GM10248 (cell line): Measurements from ENCODE around the gene KREMEN1.

Source experiments
- CTCF ChIA-PET: fragments of 300-600 bp; sonication (Branson Sonifier 250); formaldehyde crosslinking; extraction: SDS; loops from one replicate; lab custom pipeline; 2021; ENCODE audit warnings: antibody characterized with exemption; lab: Yijun Ruan, JAX
- POLR2A ChIA-PET: fragments of 350-650 bp; sonication (Branson Sonifier 250); formaldehyde crosslinking; extraction: SDS; loops from one replicate; lab custom pipeline; 2020; ENCODE audit warnings: antibody characterized with exemption; lab: Yijun Ruan, JAX
- DNase-seq: peaks from one replicate; pipeline ENCODE4 v3.0.0; 2012; ENCODE audit errors: extremely low spot score
- TF ChIP-seq, protein P1 (sequence below): IDR thresholded peaks from 2 replicates; pipeline ENCODE4 v1.5.1; 2012; ENCODE audit warnings: mild to moderate bottlenecking, low read depth; ENCODE audit errors: extremely low read depth, missing control alignments, control extremely low read depth

Gene KREMEN1

DNA sequence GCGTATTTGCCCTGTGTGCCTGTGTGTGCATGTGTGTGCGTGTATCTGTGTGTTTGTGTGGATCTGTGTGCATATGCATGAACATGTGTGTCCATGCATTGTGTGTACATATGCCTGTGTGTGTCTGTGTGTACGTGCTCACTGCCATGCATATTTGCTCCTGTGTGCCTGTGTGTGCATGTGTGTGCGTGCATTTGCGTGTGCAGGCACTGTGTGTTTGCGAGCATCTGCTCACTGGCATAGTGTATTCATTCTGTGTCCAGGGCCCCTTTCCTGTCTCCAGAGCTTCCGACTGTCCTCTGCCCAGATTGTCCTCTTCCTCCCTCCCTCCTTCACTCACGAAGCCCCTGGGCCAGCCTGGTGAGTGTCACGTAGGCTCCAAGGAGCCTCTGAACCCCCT, 138.6 kb downstream of the KREMEN1 start:
- no peak for DNase-seq
- POLR2A ChIA-PET, result no interaction called here
- TF ChIP-seq, protein P1, sequence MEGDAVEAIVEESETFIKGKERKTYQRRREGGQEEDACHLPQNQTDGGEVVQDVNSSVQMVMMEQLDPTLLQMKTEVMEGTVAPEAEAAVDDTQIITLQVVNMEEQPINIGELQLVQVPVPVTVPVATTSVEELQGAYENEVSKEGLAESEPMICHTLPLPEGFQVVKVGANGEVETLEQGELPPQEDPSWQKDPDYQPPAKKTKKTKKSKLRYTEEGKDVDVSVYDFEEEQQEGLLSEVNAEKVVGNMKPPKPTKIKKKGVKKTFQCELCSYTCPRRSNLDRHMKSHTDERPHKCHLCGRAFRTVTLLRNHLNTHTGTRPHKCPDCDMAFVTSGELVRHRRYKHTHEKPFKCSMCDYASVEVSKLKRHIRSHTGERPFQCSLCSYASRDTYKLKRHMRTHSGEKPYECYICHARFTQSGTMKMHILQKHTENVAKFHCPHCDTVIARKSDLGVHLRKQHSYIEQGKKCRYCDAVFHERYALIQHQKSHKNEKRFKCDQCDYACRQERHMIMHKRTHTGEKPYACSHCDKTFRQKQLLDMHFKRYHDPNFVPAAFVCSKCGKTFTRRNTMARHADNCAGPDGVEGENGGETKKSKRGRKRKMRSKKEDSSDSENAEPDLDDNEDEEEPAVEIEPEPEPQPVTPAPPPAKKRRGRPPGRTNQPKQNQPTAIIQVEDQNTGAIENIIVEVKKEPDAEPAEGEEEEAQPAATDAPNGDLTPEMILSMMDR, result no peak
- CTCF ChIA-PET, result interaction anchor here (1.0 to 1.4 kb wide), 2 partner anchors 9 to 34 kb away, joined by 3 read pairs; no protein-coding TSS in a partner anchor

DNA sequence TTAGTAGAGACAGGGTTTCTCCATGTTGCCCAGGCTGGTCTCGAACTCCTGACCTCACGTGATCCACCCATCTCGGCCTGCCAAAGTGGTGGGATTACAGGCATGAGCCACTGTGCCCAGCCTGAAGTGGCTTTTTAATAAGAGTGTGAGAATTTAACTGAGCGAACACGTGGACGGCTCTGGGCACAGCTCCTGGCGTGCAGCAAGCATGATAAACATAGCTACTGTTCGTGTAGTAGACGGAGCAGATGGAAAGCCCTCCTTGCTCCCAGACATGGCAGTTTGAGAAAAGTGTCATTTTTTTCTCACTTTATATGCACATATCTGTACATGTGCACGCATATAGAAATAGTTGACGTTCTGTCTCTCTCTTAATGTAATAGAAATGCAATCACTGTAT, 139.9 kb downstream of the KREMEN1 start:
- no peak for DNase-seq
- ChIA-PET POLR2A (no interaction called here), CTCF (interaction anchor here (1.5 to 3.6 kb wide), 3 partner anchors 10 to 45 kb away, joined by 3 to 9 read pairs (median 4); no protein-coding TSS in a partner anchor)
- TF ChIP-seq, protein P1, result no peak

DNA sequence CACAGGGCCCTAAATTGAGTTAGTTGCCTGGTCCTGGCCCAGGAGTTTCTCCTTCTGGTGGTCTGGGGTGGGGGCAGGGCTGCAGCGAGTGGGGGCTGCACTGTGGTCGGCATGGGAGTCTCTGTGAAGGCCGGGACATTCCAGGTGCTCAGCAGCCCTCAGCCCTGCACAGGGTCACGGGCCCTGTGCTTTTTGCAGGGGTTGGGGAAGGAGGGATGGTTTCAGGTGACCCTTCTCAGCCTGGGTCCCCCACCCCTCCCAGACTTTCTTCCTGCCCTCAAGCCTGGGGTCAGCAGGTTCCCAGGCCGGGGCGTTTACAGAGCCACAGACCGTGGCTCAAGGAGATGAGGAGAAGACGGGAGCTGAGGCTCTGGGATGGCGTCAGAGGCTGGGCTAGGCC, 140.7 kb downstream of the KREMEN1 start:
- TF ChIP-seq, protein P1, result no peak
- CTCF ChIA-PET, result interaction anchor here (1.5 to 3.6 kb wide), 3 partner anchors 10 to 46 kb away, joined by 3 to 9 read pairs (median 4); no protein-coding TSS in a partner anchor
- POLR2A ChIA-PET, result no interaction called here
- no peak for DNase-seq

DNA sequence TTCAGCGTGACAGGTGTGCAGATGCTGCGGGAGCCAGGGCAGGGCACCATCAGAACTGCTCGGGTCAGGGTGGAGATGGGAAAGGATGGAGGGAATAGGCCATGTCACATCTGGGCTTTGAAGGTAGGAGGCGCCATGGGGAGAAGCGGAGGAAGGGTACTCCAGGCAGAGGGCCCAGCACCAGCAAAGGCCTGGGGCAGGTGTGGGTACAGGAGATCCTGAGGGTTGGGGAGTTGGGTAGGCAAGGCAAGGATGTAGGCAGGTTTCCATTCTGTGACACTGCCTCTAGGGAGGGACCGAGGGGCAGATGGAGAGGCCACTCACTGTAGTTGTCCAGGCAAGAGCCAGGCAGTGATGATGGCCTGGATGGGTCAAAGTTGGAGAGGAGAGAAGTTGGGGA, 141.4 kb downstream of the KREMEN1 start:
- ChIA-PET POLR2A (no interaction called here), CTCF (interaction anchor here (1.0 to 3.6 kb wide), 5 partner anchors 11 to 47 kb away, joined by 3 to 9 read pairs (median 4); no protein-coding TSS in a partner anchor)
- TF ChIP-seq, protein P1, result no peak
- no peak for DNase-seq

DNA sequence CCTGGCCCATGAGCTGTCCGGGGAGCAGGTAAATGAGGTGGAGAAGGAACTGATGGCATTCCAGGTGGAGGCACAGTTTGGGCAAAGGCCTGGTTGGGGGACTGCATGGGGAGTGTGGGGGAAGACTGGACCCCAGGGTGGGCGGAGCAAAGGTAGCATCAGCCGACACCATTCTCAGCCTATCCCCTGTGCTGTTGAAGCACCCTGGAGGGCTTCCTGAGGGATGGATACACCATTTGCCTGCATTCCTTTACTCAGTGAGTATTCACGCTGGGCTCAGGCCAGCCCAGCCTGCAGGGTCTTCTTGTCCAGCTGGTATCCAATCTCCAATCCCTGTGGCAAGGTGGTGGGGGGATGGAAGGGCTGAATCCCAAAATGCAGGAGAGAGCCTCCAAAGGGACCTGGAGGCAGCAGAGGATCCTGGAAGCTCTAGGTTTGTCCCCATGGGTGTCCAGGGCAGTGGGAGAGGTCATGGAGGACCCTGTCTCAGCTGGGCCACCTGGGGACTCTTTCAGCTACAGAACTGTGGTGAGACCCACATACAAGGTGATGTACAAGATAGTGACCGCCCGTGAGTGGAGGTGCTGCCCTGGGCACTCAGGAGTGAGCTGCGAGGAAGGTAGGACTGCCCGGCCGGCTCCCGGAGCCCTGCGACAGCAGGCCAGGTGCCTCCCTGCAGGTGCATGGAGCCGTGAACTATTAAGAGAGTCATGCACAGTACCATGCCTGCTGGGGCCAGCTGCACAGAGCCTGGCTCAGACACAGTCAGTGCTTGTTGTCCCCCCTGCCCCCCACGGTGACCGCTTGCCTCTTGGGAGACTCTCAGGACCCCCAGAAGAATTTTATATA, 142.4 kb downstream of the KREMEN1 start:
- ChIA-PET POLR2A (no interaction called here), CTCF (interaction anchor here (1.0 to 3.6 kb wide), 4 partner anchors 11 to 18 kb away, joined by 3 to 9 read pairs (median 4); no protein-coding TSS in a partner anchor)
- TF ChIP-seq, protein P1, result no peak
- no peak for DNase-seq

DNA sequence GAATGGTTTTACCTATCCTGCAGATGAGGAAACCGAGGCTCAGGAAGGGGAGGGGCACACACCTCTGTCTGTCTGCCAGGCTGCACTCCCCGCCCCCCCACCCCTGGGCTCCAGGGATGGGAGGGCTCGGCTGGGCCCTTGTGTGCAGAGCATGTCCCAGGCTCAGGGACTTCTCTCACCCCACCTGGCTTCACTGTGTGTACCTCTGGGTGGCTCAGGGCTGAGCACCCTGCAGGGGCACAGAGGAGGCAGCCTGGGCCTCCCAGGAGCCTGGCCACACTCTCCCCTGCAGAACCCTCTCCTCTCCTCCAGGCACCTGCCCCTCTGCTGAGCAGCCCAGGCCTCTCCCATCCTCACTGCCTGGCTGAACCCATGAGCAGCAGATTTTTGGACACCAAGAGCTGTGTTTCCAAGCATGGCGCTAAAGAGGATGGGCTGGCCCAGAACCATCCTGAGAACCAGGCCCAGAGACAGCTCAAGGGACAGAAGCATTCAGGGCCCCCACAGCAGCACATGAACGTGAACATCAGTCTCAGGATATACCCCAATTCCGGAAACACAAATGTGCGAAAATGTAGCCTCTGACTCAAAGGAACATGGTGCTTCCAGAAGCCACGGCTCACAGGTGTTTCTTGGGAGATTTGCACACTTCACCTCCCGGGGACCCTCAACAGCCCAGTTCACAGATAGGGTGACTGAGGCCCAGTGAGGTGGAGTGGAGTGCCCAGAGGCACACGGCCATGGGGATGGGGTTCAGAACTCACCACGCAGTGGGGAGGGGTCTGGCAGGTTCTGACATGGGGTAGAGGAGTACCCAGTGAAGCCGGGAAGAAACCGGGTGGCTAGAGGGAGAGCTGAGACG, 143.4 kb downstream of the KREMEN1 start:
- no peak for DNase-seq
- CTCF ChIA-PET, result interaction anchor here (1.0 to 4.7 kb wide), 4 partner anchors 12 to 62 kb away, joined by 3 to 34 read pairs (median 4); partner anchors contain the start of gene EMID1
- POLR2A ChIA-PET, result no interaction called here
- TF ChIP-seq, protein P1, result no peak
